ENCODE data around the gene DCC. TPM values are rescaled to one million over a fixed set of nuclear protein-coding genes. Genes with fewer than 3 reads are reported as not detected.

DCC gene
- total and polyA plus RNA-seq, 9 of the 15 experiments (the other 6 are each of a cell fraction or from before 2014, with no cell fraction given): not detected

GRCh38 chr18:52572036-52573000 lies 232.3 kb downstream of the DCC start:
- Histone ChIP-seq H3K27ac (ENCODE audit: extremely low read depth, low read depth, low read length) (no peak overlapping the region), H3K4me2 (ENCODE audit: insufficient read depth, low read length) (no peak overlapping the region), H3K4me1 (replicated peaks in 1 of 2; ENCODE audit: control insufficient read depth in 2 of 2, insufficient read depth in 2 of 2, low read length in 2 of 2) (no peaks in the 10 kb centered on the region), H3K4me3 (no peak overlapping the region), H3K9me1 (ENCODE audit: control insufficient read depth, insufficient read depth, low read length) (no peaks in the 10 kb centered on the region), H3K9ac (ENCODE audit: insufficient read depth in 1 of 2, low read depth in 2 of 2, low read length in 2 of 2) (no peak overlapping the region), H3K9me3 (replicated peaks; ENCODE audit: control insufficient read depth, insufficient read depth, low read depth, low read length) (no peaks in the 10 kb centered on the region), H2AFZ (ENCODE audit: low read depth, low read length) (no peak overlapping the region), H3K79me2 (ENCODE audit: control insufficient read depth, insufficient read depth, low read length) (no peaks in the 10 kb centered on the region), H3K27me3 (ENCODE audit: control insufficient read depth in 2 of 2, insufficient read depth in 2 of 2, low read length in 2 of 2) (no peaks in the 10 kb centered on the region), H3K36me3 (ENCODE audit: control insufficient read depth, insufficient read depth, low read length) (no peaks in the 10 kb centered on the region), H4K20me1 (replicated peaks; ENCODE audit: control insufficient read depth, insufficient read depth, low read length) (no peaks in the 10 kb centered on the region)
- intact Hi-C loops (cut with micrococcal nuclease) (no loop called here), in situ Hi-C loops (cut with MboI) (no loop called here)
- ChIA-PET POLR2A (no interaction called here), CTCF (ENCODE audit: low intra/inter-chr PET ratio) (no interaction called here)
- TF ChIP-seq, protein P1, sequence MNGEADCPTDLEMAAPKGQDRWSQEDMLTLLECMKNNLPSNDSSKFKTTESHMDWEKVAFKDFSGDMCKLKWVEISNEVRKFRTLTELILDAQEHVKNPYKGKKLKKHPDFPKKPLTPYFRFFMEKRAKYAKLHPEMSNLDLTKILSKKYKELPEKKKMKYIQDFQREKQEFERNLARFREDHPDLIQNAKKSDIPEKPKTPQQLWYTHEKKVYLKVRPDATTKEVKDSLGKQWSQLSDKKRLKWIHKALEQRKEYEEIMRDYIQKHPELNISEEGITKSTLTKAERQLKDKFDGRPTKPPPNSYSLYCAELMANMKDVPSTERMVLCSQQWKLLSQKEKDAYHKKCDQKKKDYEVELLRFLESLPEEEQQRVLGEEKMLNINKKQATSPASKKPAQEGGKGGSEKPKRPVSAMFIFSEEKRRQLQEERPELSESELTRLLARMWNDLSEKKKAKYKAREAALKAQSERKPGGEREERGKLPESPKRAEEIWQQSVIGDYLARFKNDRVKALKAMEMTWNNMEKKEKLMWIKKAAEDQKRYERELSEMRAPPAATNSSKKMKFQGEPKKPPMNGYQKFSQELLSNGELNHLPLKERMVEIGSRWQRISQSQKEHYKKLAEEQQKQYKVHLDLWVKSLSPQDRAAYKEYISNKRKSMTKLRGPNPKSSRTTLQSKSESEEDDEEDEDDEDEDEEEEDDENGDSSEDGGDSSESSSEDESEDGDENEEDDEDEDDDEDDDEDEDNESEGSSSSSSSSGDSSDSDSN (IDR thresholded peaks at IDR 0.05; ENCODE audit: borderline replicate concordance in 1 of 2, low read depth in 2 of 2, low read length in 2 of 2): no peak
- TF ChIP-seq SIN3A (IDR thresholded peaks at IDR 0.05; ENCODE audit: borderline replicate concordance in 2 of 2, control insufficient read depth in 1 of 2, low read depth in 2 of 2, low read length in 2 of 2) (no peak), XRCC3 (IDR thresholded peaks at IDR 0.05) (no peak), ZNF280A (IDR thresholded peaks at IDR 0.05; ENCODE audit: low read depth, partially characterized antibody) (no peak), BMI1 (IDR thresholded peaks at IDR 0.05; ENCODE audit: low read length) (no peak), PTTG1 (tag; IDR thresholded peaks at IDR 0.05; ENCODE audit: low read depth) (no peak), YBX1 (IDR thresholded peaks at IDR 0.05) (no peak), RUNX1 (IDR thresholded peaks at IDR 0.05; ENCODE audit: low read depth) (no peak)
- BruUV-seq (replicated peaks): no TSS peak
- DNase-seq (ENCODE audit: extremely low read depth in 1 of 4, low spot score in 3 of 4): no peak
- FAIRE-seq: no peak
- WGBS (ENCODE audit: insufficient coverage, low coverage, missing lambda C conversion rate): 0% methylated on average over 9 of the region's 13 CpGs
- no peak for ATAC-seq

All from K562 (cell line).